Nephron (organoid): Measurements from ENCODE around the gene KLHL30.

Experiments
- H3K27ac Mint-ChIP-seq, 3 experiments: 2 replicates each; pipeline ENCODE4 v1.8.0; 2020; ENCODE audit warnings: mixed read lengths in 3 of 3, mild to moderate bottlenecking in 2 of 3, moderate library complexity in 1 of 3
- H3K27me3 Mint-ChIP-seq: 2 replicates; pipeline ENCODE4 v1.8.0; 2021; ENCODE audit warnings: low read depth, mild to moderate bottlenecking, moderate library complexity, mixed read lengths
- H3K36me3 Mint-ChIP-seq: 2 replicates; pipeline ENCODE4 v1.8.0; 2020; ENCODE audit warnings: low read depth, mixed read lengths
- H3K4me1 Mint-ChIP-seq: 2 replicates; pipeline ENCODE4 v1.8.0; 2020; ENCODE audit warnings: mixed read lengths
- H3K4me3 Mint-ChIP-seq, 3 experiments: 2 replicates each; pipeline ENCODE4 v1.8.0; 2020; ENCODE audit warnings: mild to moderate bottlenecking in 3 of 3, mixed read lengths in 3 of 3, moderate library complexity in 2 of 3
- H3K9me3 Mint-ChIP-seq: 2 replicates; pipeline ENCODE4 v1.8.0; 2020; ENCODE audit warnings: mixed read lengths
- TF ChIP-seq, protein P1 (sequence below), 3 experiments: fragments of 200-600 bp; sonication (generic); IDR thresholded peaks; one replicate each; pipeline ENCODE4 v1.5.0; 2021; ENCODE audit warnings: antibody characterized with exemption in 3 of 3; ENCODE audit not compliant: unreplicated experiment in 3 of 3

KLHL30 gene

DNA sequence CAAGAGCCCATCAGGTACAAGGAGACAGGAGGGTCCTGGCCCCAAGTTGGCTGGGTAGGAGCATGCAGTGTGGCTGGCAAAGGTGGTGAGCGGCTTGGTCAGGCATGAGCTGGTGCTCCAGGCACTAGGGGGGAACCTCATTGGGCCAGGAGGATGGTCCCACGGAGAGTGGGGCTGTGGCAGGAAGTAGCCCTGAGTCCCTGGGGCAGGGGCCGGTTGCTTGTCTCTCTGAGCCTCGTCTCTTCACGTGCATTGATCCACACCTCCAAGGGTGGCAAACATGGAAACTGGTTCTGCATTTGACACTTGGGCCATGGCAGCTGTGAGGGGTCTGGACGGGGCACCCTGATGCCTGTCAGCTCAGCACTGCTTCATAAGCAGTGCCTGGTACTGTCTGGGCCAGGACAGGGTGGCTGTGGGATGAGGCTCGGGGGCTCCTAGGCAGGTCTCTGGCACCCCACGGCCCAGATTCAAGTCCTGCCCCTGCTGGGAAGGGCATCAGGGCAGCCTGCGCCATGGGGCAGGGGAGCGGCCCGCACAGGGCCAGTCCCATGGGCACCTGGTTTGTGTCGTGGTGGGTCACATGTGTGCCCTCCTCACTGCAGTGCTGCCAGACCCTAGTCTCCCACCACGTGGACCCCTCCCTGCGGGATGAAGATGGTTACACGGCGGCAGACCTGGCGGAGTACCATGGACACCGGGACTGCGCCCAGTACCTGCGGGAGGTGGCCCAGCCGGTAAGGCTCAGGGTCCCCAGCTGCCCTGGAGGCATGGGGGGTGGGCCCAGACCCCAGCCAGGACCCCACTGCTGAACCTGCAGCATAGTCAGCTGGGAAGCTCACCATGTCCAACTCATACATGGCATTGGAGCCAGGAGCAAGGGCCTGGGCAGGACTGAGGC, 21.9 kb upstream of the KLHL30 start:
- TF ChIP-seq, protein P1, sequence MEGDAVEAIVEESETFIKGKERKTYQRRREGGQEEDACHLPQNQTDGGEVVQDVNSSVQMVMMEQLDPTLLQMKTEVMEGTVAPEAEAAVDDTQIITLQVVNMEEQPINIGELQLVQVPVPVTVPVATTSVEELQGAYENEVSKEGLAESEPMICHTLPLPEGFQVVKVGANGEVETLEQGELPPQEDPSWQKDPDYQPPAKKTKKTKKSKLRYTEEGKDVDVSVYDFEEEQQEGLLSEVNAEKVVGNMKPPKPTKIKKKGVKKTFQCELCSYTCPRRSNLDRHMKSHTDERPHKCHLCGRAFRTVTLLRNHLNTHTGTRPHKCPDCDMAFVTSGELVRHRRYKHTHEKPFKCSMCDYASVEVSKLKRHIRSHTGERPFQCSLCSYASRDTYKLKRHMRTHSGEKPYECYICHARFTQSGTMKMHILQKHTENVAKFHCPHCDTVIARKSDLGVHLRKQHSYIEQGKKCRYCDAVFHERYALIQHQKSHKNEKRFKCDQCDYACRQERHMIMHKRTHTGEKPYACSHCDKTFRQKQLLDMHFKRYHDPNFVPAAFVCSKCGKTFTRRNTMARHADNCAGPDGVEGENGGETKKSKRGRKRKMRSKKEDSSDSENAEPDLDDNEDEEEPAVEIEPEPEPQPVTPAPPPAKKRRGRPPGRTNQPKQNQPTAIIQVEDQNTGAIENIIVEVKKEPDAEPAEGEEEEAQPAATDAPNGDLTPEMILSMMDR (IDR thresholded peaks at IDR 0.05; ENCODE audit: unreplicated experiment in 3 of 3), result no peak
- Mint-ChIP-seq H3K4me3 (no peak overlapping the region), H3K36me3 (peaks cover 7% of the 10 kb centered on the region), H3K27me3 (peaks cover 41% of the 10 kb centered on the region), H3K4me1 (no peaks in the 10 kb centered on the region), H3K9me3 (peaks cover 15% of the 10 kb centered on the region), H3K27ac (no peak overlapping the region)

DNA sequence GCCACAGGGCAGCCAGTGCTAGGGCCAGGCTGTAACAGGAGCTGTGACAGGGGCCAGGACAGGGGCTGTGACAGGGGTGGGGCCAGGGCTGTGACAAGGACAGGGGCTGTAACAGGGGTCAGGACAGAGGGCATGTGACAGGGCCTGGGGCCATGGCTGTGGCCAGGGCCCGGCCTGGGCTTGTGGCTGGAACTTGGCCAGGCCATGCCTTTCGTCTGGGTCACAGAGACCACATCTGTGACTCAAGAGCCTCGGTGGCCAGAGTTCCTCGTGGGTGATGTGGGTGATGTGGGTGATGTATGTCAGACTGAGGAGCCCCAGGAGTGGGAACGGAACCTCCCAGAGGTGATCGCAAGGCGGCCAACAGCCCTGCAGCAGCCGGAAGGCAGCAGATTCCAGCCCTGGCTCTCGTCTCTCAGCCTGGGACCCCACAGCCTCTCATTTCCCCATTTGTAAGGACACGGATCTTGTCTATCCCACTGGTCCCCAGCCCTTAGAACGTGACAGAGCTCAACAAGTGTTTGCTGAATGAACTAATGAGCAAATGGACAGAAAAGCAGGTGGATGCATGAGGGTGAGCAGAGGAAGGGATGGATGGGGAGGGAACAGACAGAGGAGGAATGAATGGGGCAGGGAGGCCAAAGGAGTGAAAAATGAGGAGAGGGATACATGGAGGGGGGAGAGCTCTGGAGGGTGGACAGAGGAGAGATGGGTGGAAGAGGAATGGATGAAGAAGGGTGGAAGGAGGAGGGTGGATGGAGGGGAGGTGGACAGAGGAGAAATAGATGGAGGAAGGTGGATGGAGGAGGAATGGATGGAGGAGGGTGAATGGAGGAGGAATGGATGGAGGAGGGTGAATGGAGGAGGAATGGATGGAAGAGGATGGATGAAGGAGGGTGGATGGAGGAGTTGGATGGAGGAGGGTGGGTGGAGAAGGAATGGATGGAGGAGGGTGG, 21.0 kb upstream of the KLHL30 start:
- no peak overlapping the region for H3K27ac Mint-ChIP-seq
- H3K4me1 Mint-ChIP-seq, result no peaks in the 10 kb centered on the region
- TF ChIP-seq, protein P1 (IDR thresholded peaks at IDR 0.05; ENCODE audit: unreplicated experiment in 3 of 3), result no peak
- H3K9me3 Mint-ChIP-seq, result peaks cover 15% of the 10 kb centered on the region
- H3K4me3 Mint-ChIP-seq, result no peak overlapping the region
- H3K27me3 Mint-ChIP-seq, result peaks cover 45% of the 10 kb centered on the region
- H3K36me3 Mint-ChIP-seq, result peaks cover 7% of the 10 kb centered on the region

DNA sequence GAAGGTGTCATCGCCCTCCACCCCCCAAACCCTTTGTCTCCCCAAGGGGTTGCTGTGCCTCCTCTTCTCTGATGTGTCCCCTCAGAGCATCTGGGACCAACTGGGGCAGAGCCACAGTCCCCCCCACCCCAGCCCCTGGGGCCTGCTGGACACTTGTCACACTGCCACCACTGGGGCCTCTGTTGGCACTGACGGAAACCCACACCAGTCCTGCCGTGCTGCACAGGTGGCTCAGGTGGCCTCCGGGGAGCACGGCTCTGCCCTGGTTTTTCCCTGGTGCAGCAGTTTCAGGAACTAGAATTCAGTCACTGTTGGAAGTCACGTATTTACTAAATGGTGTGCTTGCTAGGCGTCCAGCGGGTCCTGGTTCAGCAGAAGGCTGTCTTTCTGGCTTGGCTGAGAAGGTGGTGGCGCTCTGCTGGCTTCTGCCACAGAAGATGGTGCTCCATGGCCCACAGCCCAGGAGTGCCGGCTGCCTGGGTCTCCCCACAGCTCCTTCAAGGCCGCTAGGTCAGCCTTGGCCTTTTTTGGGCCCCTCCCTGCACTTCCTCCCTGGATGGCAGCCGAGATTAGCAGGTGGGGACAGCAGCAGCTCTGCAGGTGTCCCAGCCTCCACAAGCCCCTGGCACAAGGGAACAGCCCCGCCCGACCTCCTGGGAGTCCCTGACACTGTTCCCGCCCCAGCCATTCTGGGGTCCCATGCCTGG, 18.6 kb upstream of the KLHL30 start:
- no peak overlapping the region for H3K4me3 Mint-ChIP-seq
- H3K9me3 Mint-ChIP-seq, result peaks cover 2% of the 10 kb centered on the region
- H3K27me3 Mint-ChIP-seq, result peaks cover 40% of the 10 kb centered on the region
- no peak overlapping the region for H3K27ac Mint-ChIP-seq
- no peaks in the 10 kb centered on the region for H3K36me3 Mint-ChIP-seq
- TF ChIP-seq, protein P1 (IDR thresholded peaks at IDR 0.05; ENCODE audit: unreplicated experiment in 3 of 3), result no peak
- H3K4me1 Mint-ChIP-seq, result no peaks in the 10 kb centered on the region

DNA sequence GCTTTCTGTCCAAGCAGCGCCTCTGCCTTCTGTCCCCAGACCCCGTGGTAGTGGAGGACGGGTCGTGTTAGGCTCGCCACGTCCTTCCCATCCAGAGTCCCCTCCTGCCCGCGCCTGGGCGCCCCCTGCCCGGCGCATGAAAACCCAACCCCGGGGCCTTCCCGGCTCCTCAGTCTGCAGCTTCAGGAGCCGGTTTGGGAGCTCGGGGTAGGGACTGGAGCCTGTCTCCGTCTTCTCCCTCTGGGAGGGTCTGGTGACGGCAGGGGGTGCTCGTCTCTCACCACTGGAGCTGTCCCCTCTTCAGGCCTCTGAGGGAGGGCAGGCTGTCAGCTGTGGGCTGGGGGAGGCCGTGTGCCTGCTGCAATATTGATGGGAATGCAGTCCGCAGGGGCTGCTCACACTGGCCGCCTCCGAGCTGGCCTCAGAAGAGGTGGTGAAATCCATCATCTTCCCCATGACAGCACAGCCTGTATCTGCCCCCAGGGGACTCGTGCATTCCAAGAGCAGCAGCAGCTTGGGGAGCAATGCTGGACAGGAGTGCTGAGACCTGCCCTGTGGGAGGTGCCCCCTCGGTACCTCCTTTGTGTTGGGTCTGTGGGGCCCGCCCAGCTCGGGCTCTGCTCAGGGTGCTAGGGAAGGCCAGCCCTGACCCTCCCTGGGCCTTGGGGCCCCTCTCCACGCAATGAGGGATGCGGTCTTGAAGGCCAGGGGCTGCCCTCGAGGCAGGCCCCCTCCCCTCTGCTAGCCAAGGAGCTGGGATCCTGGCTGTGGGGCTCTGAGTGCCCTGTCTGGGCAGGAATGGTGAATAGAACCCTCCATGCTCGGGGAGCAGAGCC, 17.8 kb upstream of the KLHL30 start:
- Mint-ChIP-seq H3K4me1 (no peaks in the 10 kb centered on the region), H3K27me3 (peaks cover 40% of the 10 kb centered on the region), H3K9me3 (no peaks in the 10 kb centered on the region), H3K4me3 (no peak overlapping the region), H3K27ac (peak overlapping the region in 1 of 3 experiments; percentile 20), H3K36me3 (no peaks in the 10 kb centered on the region)
- TF ChIP-seq, protein P1 (IDR thresholded peaks at IDR 0.05; ENCODE audit: unreplicated experiment in 3 of 3), result peak; percentile 42 to 54 (median 53)
